Subcutaneous abdominal adipose tissue (tissue), 5 donors: Measurements from ENCODE around the gene HSP90AA1.

Experiments used
- H3K27ac ChIP-seq: one replicate; pipeline ENCODE4 v1.7.0; 2013; ENCODE audit warnings: low read depth, mild to moderate bottlenecking, inconsistent platforms, low read length, moderate library complexity
- H3K27me3 ChIP-seq, 5 donors: one replicate each; pipeline ENCODE4 v1.7.0; 2013; ENCODE audit warnings: low read length in 5 of 5, inconsistent platforms in 1 of 5; ENCODE audit not compliant: control insufficient read depth in 5 of 5, insufficient read depth in 4 of 5
- H3K36me3 ChIP-seq, 5 donors: one replicate each; pipeline ENCODE4 v1.7.0; 2013; ENCODE audit warnings: low read length in 5 of 5; ENCODE audit not compliant: control insufficient read depth in 5 of 5, insufficient read depth in 5 of 5
- H3K4me1 ChIP-seq, 5 donors: one replicate each; pipeline ENCODE4 v1.7.0; 2013; ENCODE audit warnings: low read length in 5 of 5, mild to moderate bottlenecking in 3 of 5, moderate library complexity in 1 of 5; ENCODE audit not compliant: control insufficient read depth in 5 of 5, insufficient read depth in 5 of 5
- H3K4me3 ChIP-seq, 5 donors: one replicate each; pipeline ENCODE4 v1.7.0; 2013; ENCODE audit warnings: low read length in 5 of 5, low read depth in 1 of 5
- H3K9ac ChIP-seq, 5 donors: one replicate each; pipeline ENCODE4 v1.7.0; 2013; ENCODE audit warnings: low read length in 5 of 5, mild to moderate bottlenecking in 4 of 5, moderate library complexity in 3 of 5
- H3K9me3 ChIP-seq, 5 donors: one replicate each; pipeline ENCODE4 v1.7.0; 2013; ENCODE audit warnings: low read length in 5 of 5; ENCODE audit not compliant: control insufficient read depth in 5 of 5
- donor health status: healthy.
- donor health status: healthy.
- donor health status: healthy.
- donor health status: healthy.
- donor health status: healthy.

Gene HSP90AA1

GRCh38 chr14:102046337-102047278 is 40.2 kb downstream of the HSP90AA1 start:
- Histone ChIP-seq H3K9ac (no peak overlapping the region), H3K27ac (peak overlapping the region; percentile 46), H3K27me3 (no peaks in the 10 kb centered on the region)

GRCh38 chr14:102044566-102044965 is 42.3 kb downstream of the HSP90AA1 start:
- Histone ChIP-seq H3K9me3 (no peaks in the 10 kb centered on the region), H3K27ac (peak overlapping the region; percentile 54), H3K27me3 (no peaks in the 10 kb centered on the region), H3K4me1 (peaks cover 0 to 38% (median 13%) of the 10 kb centered on the region in 5 donors), H3K9ac (no peak overlapping the region), H3K36me3 (peaks cover 0 to 92% (median 78%) of the 10 kb centered on the region in 5 donors), H3K4me3 (no peak overlapping the region)

More at GRCh38 chr14:102046337-102047278, 40.2 kb downstream of the HSP90AA1 start:
- Histone ChIP-seq H3K9me3 (no peaks in the 10 kb centered on the region), H3K4me3 (no peak overlapping the region), H3K4me1 (peaks cover 0 to 38% (median 13%) of the 10 kb centered on the region in 5 donors), H3K36me3 (peaks cover 0 to 92% (median 77%) of the 10 kb centered on the region in 5 donors)

GRCh38 chr14:102043251-102044025 is 43.4 kb downstream of the HSP90AA1 start:
- H3K4me1 ChIP-seq = peaks cover 0 to 36% (median 13%) of the 10 kb centered on the region in 5 donors
- H3K27me3 ChIP-seq = no peaks in the 10 kb centered on the region
- peaks cover 2 to 92% (median 78%) of the 10 kb centered on the region in 5 donors for H3K36me3 ChIP-seq
- peak overlapping the region; percentile 54 for H3K27ac ChIP-seq
- H3K4me3 ChIP-seq = no peak overlapping the region
- no peak overlapping the region for H3K9ac ChIP-seq
- no peaks in the 10 kb centered on the region for H3K9me3 ChIP-seq

GRCh38 chr14:102042699-102043098 is 44.1 kb downstream of the HSP90AA1 start:
- no peaks in the 10 kb centered on the region for H3K9me3 ChIP-seq
- peaks cover 0 to 29% (median 13%) of the 10 kb centered on the region in 5 donors for H3K4me1 ChIP-seq
- H3K27ac ChIP-seq = no peak overlapping the region
- no peak overlapping the region for H3K4me3 ChIP-seq
- no peak overlapping the region for H3K9ac ChIP-seq
- peaks cover 2 to 92% (median 78%) of the 10 kb centered on the region in 5 donors for H3K36me3 ChIP-seq
- H3K27me3 ChIP-seq = no peaks in the 10 kb centered on the region

GRCh38 chr14:102040153-102040552 is 46.7 kb downstream of the HSP90AA1 start:
- H3K27me3 ChIP-seq = no peaks in the 10 kb centered on the region
- peaks cover 0 to 16% (median 5%) of the 10 kb centered on the region in 5 donors for H3K4me1 ChIP-seq
- peaks cover 15 to 100% (median 91%) of the 10 kb centered on the region in 5 donors for H3K36me3 ChIP-seq
- no peak overlapping the region for H3K27ac ChIP-seq
- H3K4me3 ChIP-seq = no peak overlapping the region
- H3K9ac ChIP-seq = no peak overlapping the region
- no peaks in the 10 kb centered on the region for H3K9me3 ChIP-seq

- peaks cover 15 to 99% (median 90%) of the 10 kb centered on the region in 5 donors for H3K36me3 ChIP-seq
- H3K9ac ChIP-seq = no peak overlapping the region
- no peak overlapping the region for H3K27ac ChIP-seq
- H3K9me3 ChIP-seq = no peaks in the 10 kb centered on the region
- no peaks in the 10 kb centered on the region for H3K27me3 ChIP-seq
- peaks cover 0 to 11% (median 2%) of the 10 kb centered on the region in 5 donors for H3K4me1 ChIP-seq
- no peak overlapping the region for H3K4me3 ChIP-seq
Measured at GRCh38 chr14:102039157-102039556, 47.7 kb downstream of the HSP90AA1 start.

GRCh38 chr14:102037686-102038085 is 49.2 kb downstream of the HSP90AA1 start:
- Histone ChIP-seq H3K36me3 (peaks cover 15 to 99% (median 92%) of the 10 kb centered on the region in 5 donors), H3K9ac (no peak overlapping the region), H3K9me3 (no peaks in the 10 kb centered on the region), H3K4me1 (peaks cover 0 to 5% (median 3%) of the 10 kb centered on the region in 5 donors), H3K27me3 (no peaks in the 10 kb centered on the region), H3K27ac (no peak overlapping the region), H3K4me3 (no peak overlapping the region)

GRCh38 chr14:102035914-102036313 is 50.9 kb downstream of the HSP90AA1 start:
- H3K36me3 ChIP-seq = peaks cover 15 to 98% (median 89%) of the 10 kb centered on the region in 5 donors

GRCh38 chr14:102034301-102034700 is 52.5 kb downstream of the HSP90AA1 start:
- H3K36me3 ChIP-seq = peaks cover 25 to 98% (median 90%) of the 10 kb centered on the region in 5 donors
- no peak overlapping the region for H3K27ac ChIP-seq
- H3K4me1 ChIP-seq = peaks cover 0 to 14% (median 8%) of the 10 kb centered on the region in 5 donors
- no peaks in the 10 kb centered on the region for H3K27me3 ChIP-seq
- no peaks in the 10 kb centered on the region for H3K9me3 ChIP-seq
- H3K4me3 ChIP-seq = no peak overlapping the region
- H3K9ac ChIP-seq = no peak overlapping the region

More at GRCh38 chr14:102035914-102036313, 50.9 kb downstream of the HSP90AA1 start:
- no peak overlapping the region for H3K27ac ChIP-seq
- H3K4me1 ChIP-seq = peaks cover 0 to 5% (median 3%) of the 10 kb centered on the region in 5 donors
- H3K9me3 ChIP-seq = no peaks in the 10 kb centered on the region
- H3K4me3 ChIP-seq = no peak overlapping the region
- no peaks in the 10 kb centered on the region for H3K27me3 ChIP-seq
- H3K9ac ChIP-seq = no peak overlapping the region
